Activated CD4-positive, CD25-positive, alpha-beta regulatory T cell (primary cell): ENCODE measurements around the gene PHF21A.
A peak's percentile ranks its signal among the peaks of the same experiment; 100 is the strongest.
"Not testable (repeated sequence)": the region's sequence is repeated elsewhere in the genome, so short reads cannot be mapped to it uniquely, and the experiment has no call there.

ENCODE experiments used
- DNase-seq, 4 experiments: peaks; one replicate each; lab custom pipeline; 2025; lab: John Stamatoyannopoulos, UW

Gene PHF21A

DNA sequence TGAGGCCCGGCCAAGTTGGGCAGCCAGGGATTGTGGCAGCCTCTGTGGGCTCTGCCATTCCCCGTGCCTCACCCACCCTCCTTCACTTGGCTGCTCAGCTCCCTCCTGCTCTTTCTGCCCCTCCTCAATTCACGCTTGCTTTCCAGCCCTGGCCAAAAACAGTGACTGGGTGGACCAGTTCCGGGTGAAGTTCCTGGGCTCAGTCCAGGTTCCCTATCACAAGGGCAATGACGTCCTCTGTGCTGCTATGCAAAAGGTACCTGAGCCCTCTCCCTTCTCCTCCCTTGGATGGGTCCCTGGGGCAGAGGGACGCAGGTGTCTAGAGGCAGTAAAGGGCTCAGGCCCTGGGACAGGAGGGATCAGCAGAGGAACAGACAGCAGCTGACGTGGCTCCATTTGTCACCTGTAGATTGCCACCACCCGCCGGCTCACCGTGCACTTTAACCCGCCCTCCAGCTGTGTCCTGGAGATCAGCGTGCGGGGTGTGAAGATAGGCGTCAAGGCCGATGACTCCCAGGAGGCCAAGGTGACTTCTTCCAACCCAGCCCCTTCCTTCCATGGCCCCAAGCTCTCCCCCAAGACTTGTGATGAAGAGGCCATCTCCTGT lies 216.8 kb downstream of the PHF21A start:
- no peak for DNase-seq

DNA sequence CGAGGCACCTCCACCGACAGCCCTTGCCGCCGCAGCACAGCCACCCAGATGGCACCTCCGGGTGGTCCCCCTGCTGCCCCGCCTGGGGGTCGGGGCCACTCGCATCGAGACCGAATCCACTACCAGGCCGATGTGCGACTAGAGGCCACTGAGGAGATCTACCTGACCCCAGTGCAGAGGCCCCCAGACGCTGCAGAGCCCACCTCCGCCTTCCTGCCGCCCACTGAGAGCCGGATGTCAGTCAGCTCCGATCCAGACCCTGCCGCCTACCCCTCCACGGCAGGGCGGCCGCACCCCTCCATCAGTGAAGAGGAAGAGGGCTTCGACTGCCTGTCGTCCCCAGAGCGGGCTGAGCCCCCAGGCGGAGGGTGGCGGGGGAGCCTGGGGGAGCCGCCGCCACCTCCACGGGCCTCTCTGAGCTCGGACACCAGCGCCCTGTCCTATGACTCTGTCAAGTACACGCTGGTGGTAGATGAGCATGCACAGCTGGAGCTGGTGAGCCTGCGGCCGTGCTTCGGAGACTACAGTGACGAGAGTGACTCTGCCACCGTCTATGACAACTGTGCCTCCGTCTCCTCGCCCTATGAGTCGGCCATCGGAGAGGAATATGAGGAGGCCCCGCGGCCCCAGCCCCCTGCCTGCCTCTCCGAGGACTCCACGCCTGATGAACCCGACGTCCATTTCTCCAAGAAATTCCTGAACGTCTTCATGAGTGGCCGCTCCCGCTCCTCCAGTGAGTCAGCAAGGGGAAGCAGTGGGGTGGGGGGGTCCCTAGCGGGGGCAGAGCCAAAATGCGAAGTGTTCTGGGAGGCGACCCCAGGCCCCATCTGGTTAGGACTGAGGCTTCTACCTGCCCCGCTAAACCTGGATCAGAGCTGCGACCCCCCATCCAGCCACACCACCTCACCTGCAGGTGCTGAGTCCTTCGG lies 218.5 kb downstream of the PHF21A start:
- no peak for DNase-seq

DNA sequence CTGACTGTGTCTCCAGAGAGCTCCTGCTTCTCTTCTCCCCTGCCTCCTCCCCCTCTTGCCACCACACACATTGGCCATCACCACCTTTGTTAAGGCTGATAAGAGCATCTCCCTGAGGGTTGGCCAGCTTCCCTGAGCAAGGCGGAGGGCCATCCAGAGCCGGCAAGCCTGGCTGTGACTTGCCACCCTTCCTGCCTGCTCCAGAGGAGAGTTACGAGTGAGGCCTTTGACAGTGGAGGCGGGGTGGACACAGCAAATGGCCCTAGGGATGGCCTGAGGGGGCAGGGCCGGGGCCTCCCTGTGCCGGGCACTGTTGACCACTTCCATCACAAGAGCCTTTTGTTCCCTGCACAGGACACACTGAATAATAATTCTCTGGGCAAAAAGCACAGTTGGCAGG lies 219.6 kb downstream of the PHF21A start:
- no peak for DNase-seq

DNA sequence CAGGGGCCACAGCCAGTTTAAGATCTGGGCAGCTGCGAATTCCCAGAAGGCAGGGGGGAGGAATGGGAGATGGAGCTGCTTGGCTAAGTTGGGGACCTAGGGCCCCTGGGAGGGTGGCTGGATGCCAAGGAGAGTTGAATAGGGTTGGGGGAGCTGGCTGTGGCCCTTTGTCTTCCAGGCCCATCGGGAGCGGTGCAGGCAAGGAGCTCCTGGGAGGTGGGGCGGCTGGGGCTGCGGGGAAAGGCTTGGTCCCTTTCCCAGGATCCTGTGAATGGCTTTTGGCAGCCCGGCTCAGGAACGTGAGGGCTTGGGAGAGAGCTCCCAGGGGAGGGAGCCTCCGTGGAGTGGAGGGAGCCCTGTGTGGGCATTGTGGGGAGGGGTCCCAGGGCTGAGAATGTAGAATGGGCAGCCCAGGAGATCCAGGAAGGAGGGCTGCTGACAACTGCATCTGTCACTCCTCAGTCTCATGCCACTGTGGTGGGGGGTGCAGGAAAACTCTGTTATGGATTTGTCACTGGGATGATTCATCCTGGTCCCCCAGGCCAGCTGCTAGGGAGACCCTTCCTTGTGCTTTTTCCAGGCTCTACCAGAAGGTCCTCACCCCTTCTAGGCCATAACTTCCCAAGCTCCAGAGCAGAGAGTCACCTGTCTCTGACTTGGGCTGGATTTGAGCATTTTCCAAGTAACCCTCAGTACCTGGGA lies 220.2 kb downstream of the PHF21A start:
- DNase-seq: no peak

DNA sequence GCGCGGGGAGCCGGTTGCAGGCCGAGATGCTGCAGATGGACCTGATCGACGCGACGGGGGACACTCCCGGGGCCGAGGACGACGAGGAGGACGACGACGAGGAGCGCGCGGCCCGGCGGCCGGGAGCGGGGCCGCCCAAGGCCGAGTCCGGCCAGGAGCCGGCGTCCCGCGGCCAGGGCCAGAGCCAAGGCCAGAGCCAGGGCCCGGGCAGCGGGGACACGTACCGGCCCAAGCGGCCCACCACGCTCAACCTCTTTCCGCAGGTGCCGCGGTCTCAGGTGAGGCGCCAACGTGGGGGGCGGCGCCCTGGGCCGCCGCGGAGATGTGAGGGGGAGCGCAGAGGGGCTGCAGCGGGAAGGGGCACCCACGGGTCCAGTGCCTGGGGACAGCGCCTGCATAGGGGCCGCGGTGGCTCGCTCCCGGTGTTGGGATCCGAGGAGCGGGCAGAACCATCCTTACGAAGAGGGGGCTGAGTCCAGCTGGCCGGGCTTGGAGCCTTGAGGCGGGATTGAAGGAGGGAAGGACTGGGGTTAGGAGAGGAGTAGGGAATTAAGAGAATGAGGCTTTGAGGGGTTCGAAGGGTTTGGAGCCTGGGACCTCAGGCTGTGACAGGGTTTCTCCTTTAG lies 221.0 kb downstream of the PHF21A start:
- not testable (repeated sequence) for DNase-seq

DNA sequence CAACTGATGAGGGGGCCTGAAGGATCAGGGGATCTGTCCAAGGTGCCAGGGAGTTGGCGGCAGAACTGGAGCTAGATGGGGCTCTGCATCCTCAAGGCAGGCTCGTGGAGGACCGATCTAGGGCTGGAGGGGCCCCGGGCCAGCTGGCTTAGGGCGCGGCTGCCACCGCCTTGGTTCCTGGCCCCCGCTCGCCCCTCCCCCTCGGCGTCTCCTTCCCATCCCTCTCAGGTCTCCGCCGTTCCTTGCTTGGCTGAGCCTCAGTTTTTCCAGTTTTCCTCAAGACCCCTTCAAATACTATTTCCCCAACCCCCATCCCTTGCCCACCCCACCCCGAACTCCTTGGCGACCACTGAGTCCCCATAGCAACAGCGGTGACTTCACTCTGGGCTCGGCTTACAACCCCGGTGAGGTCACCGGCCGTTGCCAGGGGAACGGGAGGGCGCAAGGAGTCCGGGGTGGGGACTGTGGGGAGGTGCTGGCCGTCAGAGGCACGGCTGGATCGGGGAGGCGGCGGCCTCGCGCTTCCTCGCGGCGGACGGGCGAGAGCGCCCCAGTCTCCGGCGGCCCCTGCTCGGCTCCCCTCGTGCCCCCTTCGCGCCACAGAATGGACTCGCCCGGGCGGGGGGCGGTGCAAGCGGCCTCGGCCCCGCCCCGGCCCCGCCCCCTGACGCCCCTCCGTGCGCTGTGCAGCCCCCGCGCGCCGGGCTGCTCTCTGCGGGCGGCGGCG lies 221.6 kb downstream of the PHF21A start:
- DNase-seq: peak; percentile 18 to 34 (median 24)

DNA sequence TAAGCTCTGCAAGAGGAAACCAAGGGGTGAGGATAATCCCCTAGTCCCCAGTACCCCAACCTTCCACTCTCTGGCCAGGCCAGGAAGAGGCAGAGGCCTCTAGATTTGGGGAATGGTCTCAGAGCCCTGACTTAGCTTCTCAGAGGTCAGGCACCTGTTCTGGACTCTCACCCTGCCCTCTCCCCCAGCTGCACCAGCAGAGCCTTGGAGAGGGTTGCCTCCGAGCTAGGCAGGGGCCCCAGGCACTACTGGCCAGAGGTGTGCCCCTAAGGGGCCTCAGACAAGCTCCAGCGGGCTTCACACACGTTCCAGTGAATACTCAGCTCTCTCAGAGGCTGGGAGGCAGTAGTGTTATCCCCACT lies 222.2 kb downstream of the PHF21A start:
- no peak for DNase-seq

DNA sequence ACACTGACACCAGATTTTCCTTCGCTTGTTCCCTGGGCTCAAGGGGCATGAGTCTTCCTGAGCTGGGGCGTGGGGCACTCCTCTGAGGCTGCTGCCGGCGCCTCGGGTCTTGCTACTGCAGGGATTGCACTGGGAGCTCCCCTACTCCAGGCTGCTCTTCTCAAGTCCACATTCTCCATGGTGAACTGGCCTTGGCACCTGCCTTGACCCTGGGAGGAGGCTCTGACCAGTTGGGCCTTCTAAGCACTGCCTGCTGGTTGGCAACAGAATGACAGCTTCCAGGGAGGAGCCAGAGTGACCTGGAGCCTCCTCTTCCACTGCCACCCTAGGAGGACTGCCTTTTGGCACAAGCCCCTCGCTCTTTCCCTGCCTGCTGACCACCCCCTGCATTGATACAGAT lies 223.7 kb downstream of the PHF21A start:
- DNase-seq: no peak

DNA sequence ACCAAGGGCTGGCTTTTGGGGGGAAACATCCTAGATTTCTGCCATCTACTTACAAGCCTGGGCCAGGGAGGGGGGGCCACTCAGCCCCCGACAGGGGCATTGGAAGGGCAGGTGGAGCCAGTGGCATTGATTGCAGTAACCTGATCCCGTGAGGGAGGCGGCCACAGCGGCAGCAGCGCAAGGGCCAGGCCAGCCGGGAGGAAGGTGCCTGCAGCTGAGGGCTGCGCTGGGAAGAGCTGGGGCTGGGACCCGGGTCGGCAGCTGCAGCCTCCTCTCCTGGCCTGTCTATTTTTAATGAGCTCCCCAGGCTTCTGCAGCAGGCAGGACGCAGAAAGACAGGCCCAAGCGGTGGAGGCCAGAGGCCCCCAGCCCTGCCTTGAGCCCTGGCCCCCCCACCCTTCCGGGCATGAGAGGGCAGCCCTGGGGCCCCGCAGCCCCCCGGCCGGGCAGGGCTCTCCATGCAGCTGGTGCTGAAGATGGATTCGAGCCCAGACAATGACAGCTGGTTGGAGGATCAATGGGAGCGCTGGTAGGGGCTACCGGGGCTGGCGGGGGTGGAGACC lies 224.8 kb downstream of the PHF21A start:
- no peak for DNase-seq

DNA sequence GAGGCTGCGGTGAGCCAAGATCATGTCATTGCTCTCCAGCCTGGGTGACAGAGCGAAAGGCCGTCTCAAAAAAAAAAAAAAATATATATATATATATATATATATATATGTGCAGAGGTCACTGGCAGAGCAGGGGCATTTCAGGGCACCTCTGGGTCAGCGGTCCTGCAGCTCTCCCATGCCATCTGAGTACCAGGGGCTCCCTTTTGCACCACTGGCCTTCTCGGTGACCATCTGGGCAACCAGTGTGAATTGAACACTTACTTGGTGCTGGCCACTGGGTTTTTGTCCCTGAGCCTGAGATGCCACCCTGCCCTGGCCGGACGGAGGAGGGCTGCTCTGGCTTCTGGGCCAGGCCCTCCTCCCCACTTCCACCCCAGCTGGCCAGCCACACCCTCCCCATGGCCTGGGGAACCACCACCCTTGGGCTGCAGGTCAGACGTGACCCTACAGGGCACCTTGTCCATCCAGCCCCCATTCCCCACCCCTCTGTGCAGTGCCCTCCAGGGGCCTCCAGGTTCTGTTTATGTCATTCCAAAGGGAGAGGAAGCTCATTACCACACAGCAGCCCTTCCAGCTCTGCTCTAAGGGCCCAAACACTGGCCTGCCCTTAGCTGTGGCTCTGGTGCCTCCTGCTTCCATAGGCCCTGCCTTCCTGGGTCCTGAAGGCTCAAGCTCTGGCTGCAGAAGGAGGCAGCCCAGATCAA lies 225.5 kb downstream of the PHF21A start:
- DNase-seq: no peak

DNA sequence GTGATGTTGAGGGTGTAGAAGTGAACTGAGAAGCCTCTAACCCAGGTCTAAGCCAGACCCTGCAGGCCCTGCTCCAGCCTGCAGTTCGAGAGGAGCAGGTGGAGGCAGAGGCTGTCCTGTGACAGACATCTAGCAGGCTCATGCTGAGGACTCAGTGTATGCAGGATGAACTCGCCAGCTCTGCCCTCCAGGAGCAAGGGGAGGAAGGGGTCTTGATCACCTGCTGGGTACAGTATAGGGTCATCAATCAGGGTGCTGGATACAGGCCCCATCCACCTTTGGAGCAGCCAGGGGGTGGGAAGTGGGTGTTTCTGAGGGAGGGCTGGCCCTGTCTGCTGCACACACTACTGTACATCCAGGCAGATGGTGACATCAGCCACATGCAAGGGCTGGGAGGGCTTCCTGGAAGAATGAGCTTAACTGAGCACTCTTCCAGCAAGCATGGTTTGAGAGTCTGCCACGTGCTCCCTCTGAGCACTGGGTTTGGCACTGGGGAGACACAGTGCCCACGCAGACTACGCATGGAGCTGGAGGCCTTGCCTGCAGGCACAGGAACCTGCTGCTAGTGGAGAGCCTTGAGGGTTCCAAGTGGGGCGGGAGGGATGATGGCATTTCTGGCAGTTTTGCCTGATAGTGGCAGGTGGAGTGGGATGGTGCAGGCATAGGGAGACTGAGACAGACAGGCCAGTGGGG lies 226.6 kb downstream of the PHF21A start:
- no peak for DNase-seq

DNA sequence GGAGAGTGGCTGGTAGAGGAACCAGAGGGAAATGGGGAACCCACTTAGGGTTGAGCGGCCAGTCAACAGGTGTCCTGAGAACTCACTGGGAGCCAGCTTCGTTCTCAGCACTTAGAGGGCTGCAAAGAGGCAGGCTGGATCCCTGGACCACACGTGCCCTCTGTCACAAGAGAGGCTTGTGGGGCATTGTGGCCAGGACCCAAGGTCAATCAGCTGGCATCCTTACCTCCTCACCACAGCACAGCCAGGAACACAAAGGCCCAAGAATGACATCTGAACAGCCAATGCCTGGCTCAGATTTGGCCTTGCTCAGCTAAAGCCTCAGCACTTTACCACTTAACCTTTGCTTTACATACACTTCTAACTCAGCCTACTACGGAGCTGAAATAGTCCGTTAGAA lies 228.4 kb downstream of the PHF21A start:
- no peak for DNase-seq

DNA sequence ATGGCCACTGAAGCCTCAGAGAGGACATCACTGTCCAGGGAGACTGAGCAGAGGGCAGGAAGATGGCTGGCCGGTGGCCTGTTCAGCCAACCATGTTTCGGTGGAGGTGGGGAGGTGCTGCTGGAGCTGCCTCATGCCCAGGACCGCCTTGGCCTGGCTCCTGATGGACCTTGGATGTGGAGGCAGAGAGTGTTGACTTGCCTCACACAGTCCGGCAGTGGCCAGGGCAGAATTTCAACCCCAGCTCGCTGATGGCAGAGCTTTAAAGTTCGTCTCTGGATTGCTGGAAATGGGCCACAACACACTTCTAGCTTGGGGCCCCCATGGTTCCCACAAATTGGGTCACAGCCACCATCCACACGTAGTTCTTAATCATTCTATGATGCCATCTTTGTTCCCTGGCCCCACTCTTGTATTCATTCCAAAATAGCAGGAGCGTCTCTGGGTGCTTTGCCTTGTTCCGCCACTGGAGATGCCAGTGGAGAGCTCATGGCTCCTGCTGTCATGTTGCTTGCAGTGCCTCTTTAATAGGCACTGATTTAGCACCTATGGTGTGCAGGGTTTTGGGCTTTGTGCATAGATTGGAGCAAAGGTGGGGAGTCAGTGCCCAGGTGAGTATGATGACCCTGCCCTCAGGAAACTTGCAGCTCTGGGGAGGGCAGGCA lies 230.2 kb downstream of the PHF21A start:
- DNase-seq: no peak

DNA sequence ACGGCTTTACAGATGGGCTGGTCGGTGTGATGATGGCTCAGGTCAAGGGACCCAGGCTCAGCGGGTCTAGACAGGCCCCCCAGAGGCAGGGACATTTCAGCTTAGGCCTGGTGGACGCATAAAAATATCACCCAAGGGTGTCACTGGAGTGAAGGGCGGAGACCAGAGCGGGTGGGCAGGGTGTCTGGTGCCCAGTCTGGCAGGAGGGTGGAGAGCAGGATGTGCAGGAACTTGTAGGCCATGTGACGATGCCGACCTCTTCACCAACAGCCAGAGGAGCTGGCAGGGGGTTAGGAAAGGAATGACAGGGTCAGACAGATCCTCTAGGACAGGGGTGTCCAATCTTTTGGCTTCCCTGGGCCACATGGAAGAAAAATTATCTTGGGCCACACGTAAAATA lies 231.3 kb downstream of the PHF21A start:
- no peak for DNase-seq

DNA sequence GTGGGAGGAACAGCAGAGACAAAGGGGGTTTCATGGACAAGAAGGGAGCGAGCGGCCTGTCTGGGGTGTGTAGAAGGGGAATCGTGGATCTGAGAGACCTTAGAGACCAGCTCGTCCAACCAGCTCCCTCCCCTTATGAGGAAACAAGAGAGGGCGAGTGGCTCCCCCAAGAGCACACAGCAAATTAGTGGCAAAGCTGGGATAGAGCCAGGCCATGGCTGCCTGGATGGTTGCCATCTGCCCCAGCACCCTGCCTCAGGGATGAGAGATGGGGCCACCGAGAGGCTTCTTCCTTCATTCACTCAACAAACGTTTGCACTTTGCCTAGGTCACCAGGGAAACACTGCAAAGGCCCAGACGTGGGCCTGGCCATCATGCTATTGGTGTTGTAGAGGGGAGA lies 231.7 kb downstream of the PHF21A start:
- DNase-seq: no peak

DNA sequence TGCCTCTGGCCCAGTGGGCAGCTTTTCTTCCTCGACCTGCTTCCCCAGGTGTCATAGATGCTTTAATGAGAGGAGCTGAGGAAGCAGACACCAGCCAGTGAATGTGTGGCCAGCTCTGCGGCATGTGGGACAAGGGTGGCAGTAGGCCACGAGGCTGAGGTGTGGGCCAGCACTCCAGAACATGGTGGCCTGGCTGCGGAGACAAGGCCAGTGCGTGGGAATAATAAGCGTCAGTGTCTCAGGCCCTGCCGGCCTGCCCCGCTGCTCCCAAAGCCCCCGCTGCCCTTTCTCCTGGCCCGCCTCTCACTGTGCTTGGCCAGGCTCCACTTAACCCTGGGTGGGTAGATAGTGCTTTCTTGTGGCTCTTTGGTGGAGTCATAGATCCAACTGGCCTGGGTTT lies 233.7 kb downstream of the PHF21A start:
- no peak for DNase-seq

DNA sequence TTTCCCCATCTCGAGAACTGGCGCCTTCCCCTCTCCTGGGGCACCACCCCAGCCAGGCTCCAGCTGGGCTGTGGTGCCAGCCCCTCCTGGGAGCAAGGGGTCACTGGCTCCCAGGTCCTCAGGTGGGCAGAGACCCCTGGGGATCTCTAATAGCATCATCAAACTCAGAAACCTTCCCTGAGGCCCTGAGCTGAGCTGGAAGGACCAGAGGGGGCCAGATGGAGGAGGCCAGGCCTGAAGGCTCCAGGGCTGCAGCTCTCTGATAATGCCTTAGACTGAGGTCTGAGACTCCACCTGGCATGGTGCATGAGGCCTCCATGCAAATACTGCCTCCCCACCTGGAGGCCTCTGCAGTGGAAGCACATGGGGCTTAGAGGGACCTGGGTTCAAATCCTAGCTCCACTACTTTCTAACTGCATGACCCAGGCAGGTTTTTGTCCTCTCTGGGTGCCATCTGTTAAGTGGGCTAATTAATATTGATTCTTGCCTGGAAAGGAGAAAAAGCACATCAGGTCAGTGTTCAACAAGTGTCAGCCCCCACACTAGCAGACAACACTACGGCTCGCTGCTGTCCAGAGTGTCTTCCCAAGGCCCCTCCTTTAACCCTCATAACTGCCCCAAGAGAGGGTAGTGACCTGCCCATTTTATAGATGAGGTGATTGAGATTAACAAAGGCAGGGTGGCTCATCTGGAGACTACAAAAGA lies 234.3 kb downstream of the PHF21A start:
- no peak for DNase-seq

DNA sequence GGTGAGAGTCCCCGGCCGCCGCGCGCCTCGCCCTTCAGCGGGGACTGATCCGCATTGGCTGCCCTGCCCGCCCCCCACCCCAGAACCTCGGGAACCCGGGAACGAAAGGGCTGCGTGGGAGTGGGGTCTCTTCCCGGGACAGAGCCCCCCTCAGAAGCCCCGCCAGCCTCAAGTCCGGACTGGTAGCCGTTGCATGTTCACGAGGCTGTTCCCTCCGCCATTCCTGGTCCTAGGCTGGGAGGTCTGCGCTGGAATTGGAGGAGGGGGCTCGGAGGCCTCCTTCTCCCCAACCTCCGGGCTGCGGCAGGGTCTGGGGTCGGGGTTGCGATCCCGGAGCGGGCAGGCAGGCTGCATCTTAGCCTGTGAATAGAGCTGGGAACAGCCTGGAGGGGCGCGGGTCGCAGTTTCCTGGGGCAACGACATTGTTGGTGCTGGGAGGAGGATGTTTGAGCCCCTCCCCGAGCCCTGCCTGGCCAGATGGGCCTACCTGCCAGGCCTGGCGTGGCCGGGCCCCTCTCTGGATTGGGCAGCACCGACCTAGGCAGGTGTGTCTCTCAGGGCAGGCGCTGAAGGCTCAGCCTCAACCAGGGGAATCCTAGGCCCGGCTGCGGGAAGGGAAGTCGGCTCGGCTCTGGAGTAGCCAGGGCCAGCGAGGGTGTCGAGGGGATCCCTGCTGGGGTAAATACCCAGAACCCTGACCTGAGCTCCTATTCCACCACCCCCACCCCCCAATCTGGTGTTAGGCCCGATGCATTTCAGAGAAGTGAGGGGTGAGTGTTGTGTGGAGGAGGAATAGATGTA lies 235.1 kb downstream of the PHF21A start:
- DNase-seq: no peak
